SKM-1 treated with dmso at 0.1 percent for 144 hours (cell line): ENCODE results near the gene SSX1.
"Not testable (repeated sequence)": the region's sequence is repeated elsewhere in the genome, so short reads cannot be mapped to it uniquely, and the experiment has no call there.

Experiments
- DNase-seq: peaks from one replicate; lab custom pipeline; 2025; ENCODE audit not compliant: unreplicated experiment; lab: John Stamatoyannopoulos, UW

SSX1 gene, protein sequence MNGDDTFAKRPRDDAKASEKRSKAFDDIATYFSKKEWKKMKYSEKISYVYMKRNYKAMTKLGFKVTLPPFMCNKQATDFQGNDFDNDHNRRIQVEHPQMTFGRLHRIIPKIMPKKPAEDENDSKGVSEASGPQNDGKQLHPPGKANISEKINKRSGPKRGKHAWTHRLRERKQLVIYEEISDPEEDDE

GRCh38 chrX:48255062-48255796, at the start of gene SSX1:
TSS of gene SSX1 (plus strand) at chrX:48255392. CDS start at chrX:48257242, 1,850 bp downstream.
- DNase-seq: not testable (repeated sequence)

- DNase-seq: not testable (repeated sequence)
These were observed 40.9 kb upstream of the SSX1 start for GRCh38 chrX:48214341-48214740.

DNA sequence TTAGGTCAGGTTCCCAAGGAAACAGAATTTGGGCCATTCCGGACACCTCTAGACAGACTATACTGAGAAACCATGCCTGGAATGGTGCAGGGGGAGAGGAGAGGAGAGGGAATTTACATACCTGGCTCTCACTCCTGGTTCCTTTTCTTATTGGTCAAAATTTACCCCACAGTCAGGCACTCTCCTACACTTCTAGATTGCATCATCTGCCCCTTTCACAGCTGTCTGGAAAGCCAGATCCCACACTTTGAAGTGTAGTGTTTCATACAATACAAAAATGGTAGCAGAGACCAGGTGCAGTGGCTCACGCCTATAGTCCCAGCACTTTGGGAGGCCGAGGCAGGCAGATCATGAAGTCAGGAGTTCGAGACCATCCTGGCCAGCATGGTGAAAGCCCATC, 31.0 kb upstream of the SSX1 start:
- not testable (repeated sequence) for DNase-seq

DNA sequence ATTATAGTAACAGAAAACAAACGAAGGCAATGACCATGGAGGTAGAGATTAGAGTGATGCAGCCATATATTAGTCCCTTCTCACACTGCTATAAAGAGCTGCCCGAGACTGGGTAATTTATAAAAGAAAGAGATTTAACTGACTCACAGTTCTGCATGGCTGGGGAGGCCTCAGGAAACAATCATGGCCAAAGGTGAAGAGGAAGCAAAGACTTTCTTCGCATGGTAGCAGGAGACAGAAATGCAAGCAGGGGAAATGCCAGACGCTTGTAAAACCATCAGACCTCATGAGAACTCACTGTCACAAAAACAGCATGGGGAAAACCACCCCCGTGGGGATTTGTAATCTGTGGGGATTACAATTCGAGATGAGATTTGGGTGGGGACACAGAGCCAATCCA, 2.2 kb upstream of the SSX1 start:
- not testable (repeated sequence) for DNase-seq

GRCh38 chrX:48274365-48274764, 19.2 kb downstream of the SSX1 start:
- not testable (repeated sequence) for DNase-seq

DNA sequence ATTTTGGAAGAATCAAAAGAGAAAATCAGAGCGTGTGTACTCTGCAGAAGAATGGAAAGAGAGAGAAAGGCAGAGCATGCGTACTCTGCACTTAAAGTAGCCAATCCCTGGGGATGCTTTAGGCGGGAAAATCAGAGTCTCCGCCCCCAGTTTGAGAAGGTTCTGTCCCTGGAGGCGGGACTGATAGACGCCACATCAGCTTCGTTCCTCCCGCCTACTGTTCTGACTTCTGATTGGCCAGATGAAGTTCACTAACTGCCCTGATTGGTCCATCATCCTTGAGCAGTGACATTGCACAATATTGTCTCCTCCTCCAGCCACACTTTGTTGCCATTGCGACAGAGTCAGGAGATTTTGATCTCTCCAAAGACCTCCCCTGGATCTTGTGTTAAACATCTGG, 23.8 kb downstream of the SSX1 start:
- no peak for DNase-seq

GRCh38 chrX:48280729-48281128, 25.5 kb downstream of the SSX1 start:
- not testable (repeated sequence) for DNase-seq

DNA sequence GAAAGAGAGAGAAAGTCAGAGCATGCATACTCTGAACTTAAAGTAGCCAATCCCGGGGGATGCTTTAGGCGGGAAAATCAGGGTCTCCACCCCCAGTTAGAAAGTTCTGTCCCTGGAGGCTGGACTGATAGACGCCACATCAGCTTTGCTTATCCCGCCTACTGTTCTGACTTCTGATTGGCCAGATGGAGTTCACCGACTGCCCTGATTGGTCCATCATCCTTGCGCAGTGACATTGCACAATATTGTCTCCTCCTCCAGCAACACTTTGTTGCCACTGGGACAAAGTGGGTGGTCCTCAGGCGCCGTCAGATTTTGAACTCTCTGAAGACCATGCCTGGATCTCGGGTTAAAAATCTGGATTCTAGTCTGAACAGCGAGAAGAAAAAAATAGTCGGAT, 51.0 kb downstream of the SSX1 start:
- DNase-seq: no peak

GRCh38 chrX:48313996-48314395, 58.8 kb downstream of the SSX1 start:
- not testable (repeated sequence) for DNase-seq
